Adrenal gland (tissue), 19 donors: Measurements from ENCODE around the gene IL32. TPM values are rescaled to one million over a fixed set of nuclear protein-coding genes. Genes with fewer than 3 reads are reported as not detected.

ENCODE experiments used
- DNase-seq, 7 donors: peaks; one replicate each; pipeline ENCODE4 v3.0.0-alpha.2; 2019 to 2020
- H3K27ac ChIP-seq, 5 donors: fragments of 200-600 bp; sonication (generic) in 4 of 5; 1 replicate in 3 of 5; 2 replicates in 2 of 5; pipeline versions ENCODE4 v1.5.1 to v1.8.0; 2016 to 2020; ENCODE audit warnings: mild to moderate bottlenecking in 1 of 5
- H3K27me3 ChIP-seq: fragments of 200-600 bp; 2 replicates; pipeline ENCODE4 v1.8.0; 2021
- H3K36me3 ChIP-seq, 2 donors: fragments of 200-600 bp; replicated peaks in 1 of 2; 1 replicate in 1 of 2; 2 replicates in 1 of 2; pipeline versions ENCODE4 v1.5.1 to v1.8.0; 2018 to 2022
- H3K4me1 ChIP-seq, 2 donors: fragments of 200-600 bp; replicated peaks in 1 of 2; 1 replicate in 1 of 2; 2 replicates in 1 of 2; pipeline versions ENCODE4 v1.5.1 to v1.8.0; 2018 to 2021
- H3K4me3 ChIP-seq, 4 donors: fragments of 200-600 bp; sonication (generic) in 3 of 4; one replicate each; pipeline ENCODE4 v1.5.1; 2016 to 2018
- H3K9me3 ChIP-seq, 3 donors: fragments of 200-600 bp; sonication (generic) in 1 of 3; replicated peaks in 1 of 3; 1 replicate in 2 of 3; 2 replicates in 1 of 3; pipeline versions ENCODE4 v1.5.1 to v1.8.0; 2016 to 2021
- POLR2A ChIP-seq, 2 donors: fragments of 450-650 bp; IDR thresholded peaks; one replicate each; pipeline ENCODE4 v1.6.1; 2017; ENCODE audit warnings: antibody characterized with exemption in 2 of 2, mild to moderate bottlenecking in 2 of 2, moderate library complexity in 1 of 2
- WGBS, 4 donors: extraction: QIAGEN DNeasy Blood & Tissue Kit in 2 of 4; methylation state at CpG; one replicate each; pipeline versions ENCODE4 v1.1.5 to v1.1.7; 2013 to 2017; 5-methylcytosine and 5-hydroxymethylcytosine counted together
- intact Hi-C, 2 donors: fragments of 100-400 bp; cut with DNase I; formaldehyde crosslinking; loops; one replicate each; pipeline versions ENCODE4 v1.14.1 to v1.15.0; 2022 to 2023
- long read RNA-seq, 10 donors: library from polyadenylated mRNA in 3 of 10; unstranded in 2 of 10; stranded (forward) in 1 of 10; transcript quantifications; one replicate each; pipeline ENCODE4 v2.0.0 and lab custom pipeline, GENCODE V29; 2021 to 2026
- polyA plus RNA-seq, 3 donors: library from polyadenylated mRNA; stranded (reverse); fragments of 200-250 nt in 2 of 3; fragments of 350-450 nt in 1 of 3; fragmentation: Illumina TruSeq in 1 of 3; extraction: RNeasy Lipid Tissue Mini Kit (QIAGEN cat#74804) in 1 of 3; gene quantifications; one replicate each; pipeline ENCODE4 v1.2.3, GENCODE V29; 2013 to 2014
- total RNA-seq, 9 donors: library from RNA; depleted of rRNA in 4 of 9; stranded (reverse); fragments of >200 nt in 4 of 9; fragments of 120-200 nt in 1 of 9; fragmentation: NEBNext Ultra II Directional in 1 of 9; extraction: Animal tissue kit (Norgen Biotek cat#: 25700) in 1 of 9; gene quantifications; one replicate each; pipeline versions ENCODE4 v1.1.0 to v1.2.4, GENCODE V29; 2013 to 2023
- TF ChIP-seq, protein P1 (sequence below), 6 experiments: fragments of 450-650 bp in 4 of 6; fragments of 200-600 bp in 2 of 6; sonication (generic) in 1 of 6; IDR thresholded peaks; 1 replicate in 5 of 6; 2 replicates in 1 of 6; pipeline versions ENCODE4 v1.5.1 to v1.8.0; 2016 to 2021; ENCODE audit warnings: antibody characterized with exemption in 6 of 6, mild to moderate bottlenecking in 2 of 6, moderate library complexity in 1 of 6
- donor health status: healthy with polysubstance abuse.
- donor health status: Bipolar disorder and iron deficiency.
- donor health status: DM: yes; HTN: yes; CAD: no.
- donor health status: DM: no; HTN: no; CAD: no.
- donor health status: DM: no; HTN: no; CAD: no.
- donor health status: DM: yes; HTN: yes; CAD: no.

The IL32 gene, protein sequence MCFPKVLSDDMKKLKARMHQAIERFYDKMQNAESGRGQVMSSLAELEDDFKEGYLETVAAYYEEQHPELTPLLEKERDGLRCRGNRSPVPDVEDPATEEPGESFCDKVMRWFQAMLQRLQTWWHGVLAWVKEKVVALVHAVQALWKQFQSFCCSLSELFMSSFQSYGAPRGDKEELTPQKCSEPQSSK
- total RNA-seq (100 to 1,000 TPM in 1 of 9 donors, 10 to 100 TPM in 6, 1 to 10 TPM in 2; 3.9 to 106 (median 22.0) TPM), polyA plus RNA-seq (100 to 1,000 TPM in 2 of 3 donors, 10 to 100 TPM in 1; 19.9 to 127 (median 118) TPM)
- long read RNA-seq, donor 1, partial matches to known transcripts = 0 of 4 reads
- long read RNA-seq, donor 1, other reads (novel, unspliced or antisense) = 0 of 4 reads
- long read RNA-seq, donor 2, partial matches to known transcripts = 0 of 11 reads
- long read RNA-seq, donor 2, other reads (novel, unspliced or antisense) = 0 of 11 reads
- long read RNA-seq, donor 3, partial matches to known transcripts = 0 of 6 reads
- long read RNA-seq, donor 3, other reads (novel, unspliced or antisense) = 0 of 6 reads
- long read RNA-seq, donor 4, transcript IL32-211 (7 exons, 1,272 nt) = major isoform, 9 of 19 reads
- long read RNA-seq, donor 4, partial matches to known transcripts = 2 of 19 reads
- long read RNA-seq, donor 4, other reads (novel, unspliced or antisense) = 0 of 19 reads
- long read RNA-seq, donor 5, partial matches to known transcripts = 1 of 12 reads
- long read RNA-seq, donor 5, other reads (novel, unspliced or antisense) = 2 of 12 reads
- long read RNA-seq, donor 6, partial matches to known transcripts = 0 of 9 reads
- long read RNA-seq, donor 6, other reads (novel, unspliced or antisense) = 2 of 9 reads
- long read RNA-seq, donor 7 = 0 reads
- long read RNA-seq, donor 8, partial matches to known transcripts = 0 of 2 reads
- long read RNA-seq, donor 8, other reads (novel, unspliced or antisense) = 0 of 2 reads
- long read RNA-seq, donor 9, partial matches to known transcripts = 0 of 2 reads
- long read RNA-seq, donor 9, other reads (novel, unspliced or antisense) = 0 of 2 reads
- long read RNA-seq, donor 10, partial matches to known transcripts = 0 of 5 reads
- long read RNA-seq, donor 10, other reads (novel, unspliced or antisense) = 0 of 5 reads

GRCh38 chr16:3065069-3065741 lies at the start of gene IL32:
Gene IL32, plus strand, starts transcription at chr16:3065640. Its CDS starts 172 bp downstream, at chr16:3065812.
- TF ChIP-seq, protein P1, sequence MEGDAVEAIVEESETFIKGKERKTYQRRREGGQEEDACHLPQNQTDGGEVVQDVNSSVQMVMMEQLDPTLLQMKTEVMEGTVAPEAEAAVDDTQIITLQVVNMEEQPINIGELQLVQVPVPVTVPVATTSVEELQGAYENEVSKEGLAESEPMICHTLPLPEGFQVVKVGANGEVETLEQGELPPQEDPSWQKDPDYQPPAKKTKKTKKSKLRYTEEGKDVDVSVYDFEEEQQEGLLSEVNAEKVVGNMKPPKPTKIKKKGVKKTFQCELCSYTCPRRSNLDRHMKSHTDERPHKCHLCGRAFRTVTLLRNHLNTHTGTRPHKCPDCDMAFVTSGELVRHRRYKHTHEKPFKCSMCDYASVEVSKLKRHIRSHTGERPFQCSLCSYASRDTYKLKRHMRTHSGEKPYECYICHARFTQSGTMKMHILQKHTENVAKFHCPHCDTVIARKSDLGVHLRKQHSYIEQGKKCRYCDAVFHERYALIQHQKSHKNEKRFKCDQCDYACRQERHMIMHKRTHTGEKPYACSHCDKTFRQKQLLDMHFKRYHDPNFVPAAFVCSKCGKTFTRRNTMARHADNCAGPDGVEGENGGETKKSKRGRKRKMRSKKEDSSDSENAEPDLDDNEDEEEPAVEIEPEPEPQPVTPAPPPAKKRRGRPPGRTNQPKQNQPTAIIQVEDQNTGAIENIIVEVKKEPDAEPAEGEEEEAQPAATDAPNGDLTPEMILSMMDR (IDR thresholded peaks at IDR 0.05) = no peak
- TF ChIP-seq POLR2A (IDR thresholded peaks at IDR 0.05) = no peak
- H3K4me1 ChIP-seq = peaks cover 0 to 12% of the 10 kb centered on the region in 2 donors
- intact Hi-C loops = no loop called here
- DNase-seq = peak; percentile 60 to 85 (median 78)
- 43 to 50% (median 48%) methylated on average over 12 to 13 of the region's 13 CpGs for WGBS, 4 donors
- H3K4me3 ChIP-seq = peak within 1 kb of the TSS in 1 of 4 donors; percentile 16
- peak within 1 kb of the TSS in 1 of 5 donors; percentile 4 for H3K27ac ChIP-seq
- no peaks in the 10 kb centered on the region for H3K27me3 ChIP-seq
- H3K36me3 ChIP-seq = no peaks in the 10 kb centered on the region
- H3K9me3 ChIP-seq = no peaks in the 10 kb centered on the region

DNA sequence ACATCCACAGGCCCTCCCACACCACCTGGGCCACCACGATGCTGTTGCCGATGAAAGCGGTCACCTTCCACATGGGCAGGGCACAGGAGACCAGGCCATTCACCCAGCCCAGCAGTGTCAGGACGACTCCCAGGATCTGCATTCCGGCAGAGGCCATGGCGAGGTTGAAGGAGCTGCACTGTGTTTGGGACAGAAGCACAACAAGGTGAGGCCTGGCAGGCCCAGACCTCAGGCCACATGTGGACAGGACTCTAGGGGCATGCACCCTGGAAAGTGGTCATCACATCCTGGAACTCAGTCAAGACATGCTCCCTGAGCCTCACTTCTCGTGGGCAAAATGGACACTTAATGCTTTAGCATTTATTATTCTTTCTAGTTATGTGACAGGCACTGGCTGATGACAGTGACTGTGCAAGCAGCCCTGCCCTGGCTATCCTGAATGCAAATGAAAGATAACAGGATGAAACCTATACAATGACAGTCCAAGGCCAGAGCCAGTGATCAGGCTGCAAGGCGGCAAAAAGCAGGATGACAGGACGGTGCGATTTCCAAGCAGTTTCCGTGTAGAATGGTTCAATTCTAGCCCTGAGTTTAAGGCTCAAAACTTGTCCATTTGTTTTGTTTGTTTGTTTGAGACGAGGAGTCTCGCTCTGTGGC lies 49.4 kb upstream of the IL32 start:
- no peak overlapping the region for H3K27ac ChIP-seq
- no peak for DNase-seq
- 85 to 94% (median 89%) methylated on average over 7 to 13 of the region's 13 CpGs for whole genome bisulfite sequencing, 4 donors
- no peak overlapping the region for H3K4me3 ChIP-seq
- intact Hi-C loops = no loop called here
- TF ChIP-seq POLR2A (IDR thresholded peaks at IDR 0.05) = no peak
- TF ChIP-seq, protein P1 (IDR thresholded peaks at IDR 0.05) = no peak
- H3K36me3 ChIP-seq = no peaks in the 10 kb centered on the region
- no peaks in the 10 kb centered on the region for H3K9me3 ChIP-seq
- peaks cover 10% of the 10 kb centered on the region for H3K27me3 ChIP-seq
- H3K4me1 ChIP-seq = peaks cover 4 to 16% of the 10 kb centered on the region in 2 donors

GRCh38 chr16:3017344-3017743 lies 48.1 kb upstream of the IL32 start:
- no peak for TF ChIP-seq POLR2A (IDR thresholded peaks at IDR 0.05)
- TF ChIP-seq, protein P1 (IDR thresholded peaks at IDR 0.05) = no peak
- intact Hi-C loops = no loop called here
- peaks cover 17 to 30% of the 10 kb centered on the region in 2 donors for H3K4me1 ChIP-seq
- no peaks in the 10 kb centered on the region for H3K36me3 ChIP-seq
- H3K27me3 ChIP-seq = peaks cover 10% of the 10 kb centered on the region
- DNase-seq = no peak
- no peaks in the 10 kb centered on the region for H3K9me3 ChIP-seq
- H3K27ac ChIP-seq = no peak overlapping the region
- WGBS, 4 donors = 59 to 89% (median 66%) methylated on average over 12 to 20 of the region's 20 CpGs
- no peak overlapping the region for H3K4me3 ChIP-seq
